ENCODE results near the gene LARGE1.
"Not testable (repeated sequence)": the region's sequence is repeated elsewhere in the genome, so short reads cannot be mapped to it uniquely, and the experiment has no call there.

Gene LARGE1

GRCh38 chr22:33579448-33580093, 340.7 kb downstream of the LARGE1 start:
- peak; percentile 13 for DNase-seq

DNA sequence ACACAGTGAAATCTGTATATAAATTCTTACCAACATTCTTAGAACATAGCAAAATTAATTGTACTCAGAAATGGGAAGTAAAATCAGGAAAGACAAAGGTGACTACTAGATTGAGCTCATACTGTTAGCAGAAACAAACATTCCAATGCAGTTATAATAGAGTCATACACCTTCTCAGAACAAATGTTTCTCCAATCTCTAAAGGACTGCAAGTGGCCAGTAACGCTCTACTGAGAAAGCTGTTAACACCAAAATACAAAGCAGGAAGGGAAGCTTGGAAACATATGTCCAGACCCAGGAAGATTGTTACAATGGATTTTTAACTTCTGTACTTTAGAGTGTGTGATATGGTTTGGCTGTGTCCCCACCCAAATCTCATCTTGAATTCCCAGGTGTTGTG, 341.5 kb downstream of the LARGE1 start:
- DNase-seq = no peak

- DNase-seq = peak; percentile 3
These were observed 342.3 kb downstream of the LARGE1 start for GRCh38 chr22:33577862-33578411.

- DNase-seq = no peak
These were observed 344.1 kb downstream of the LARGE1 start for GRCh38 chr22:33576205-33576604.

DNA sequence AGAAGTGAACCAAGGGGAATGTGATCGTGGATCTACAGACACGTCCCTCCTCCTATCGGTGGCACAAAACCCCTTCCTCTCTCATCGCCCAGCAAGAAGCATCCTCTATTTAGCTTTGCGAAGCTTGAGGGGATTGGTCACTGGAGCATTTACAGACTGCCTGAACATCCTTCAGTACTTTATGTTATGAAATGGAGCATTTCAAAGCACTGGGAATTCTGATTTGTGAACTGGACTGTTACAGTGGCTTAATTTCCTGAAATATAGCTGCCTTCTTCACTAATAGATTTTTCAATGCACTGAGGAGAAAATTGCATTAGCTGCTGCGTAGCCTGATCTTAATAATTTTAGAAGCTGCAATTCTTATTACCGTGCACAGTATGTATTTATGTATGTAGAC, 344.5 kb downstream of the LARGE1 start:
- no peak for DNase-seq

DNA sequence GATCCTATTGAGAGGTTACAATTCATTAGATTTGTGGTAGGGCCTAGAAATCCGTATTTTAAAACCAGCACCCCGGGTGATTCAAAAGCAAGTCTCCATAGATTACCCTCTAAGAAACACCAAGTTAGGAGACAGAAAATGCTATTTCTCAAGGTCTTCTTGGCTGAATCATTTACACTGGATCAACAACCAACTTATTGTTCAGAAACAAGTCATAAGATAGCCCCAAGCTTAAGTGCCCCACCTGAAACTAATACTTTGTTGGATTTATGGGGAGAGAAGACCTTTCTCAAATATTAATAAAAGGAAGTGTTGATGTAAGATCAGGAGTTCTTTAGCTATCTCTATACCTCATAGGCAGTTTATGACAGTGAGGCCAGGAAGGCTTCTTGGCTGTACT, 345.2 kb downstream of the LARGE1 start:
- DNase-seq = no peak

DNA sequence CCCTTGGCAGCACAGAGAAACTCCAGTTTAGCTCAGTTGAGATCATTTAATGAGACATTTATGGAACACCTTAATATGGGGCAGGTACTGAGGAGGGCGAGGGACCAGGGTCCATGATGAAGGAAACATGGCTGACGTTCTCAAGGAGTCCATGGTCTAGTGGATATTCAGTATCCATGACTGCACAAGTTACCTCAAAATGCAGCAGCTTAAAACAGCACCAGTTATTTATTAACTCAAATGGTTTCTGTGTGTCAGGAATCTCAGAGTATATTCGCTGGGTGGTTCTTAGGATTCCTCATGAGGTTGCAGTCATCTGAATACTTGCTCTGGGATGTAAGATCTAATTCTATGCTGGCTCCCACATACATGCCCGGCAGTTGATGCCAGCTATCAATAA, 346.8 kb downstream of the LARGE1 start:
- no peak for DNase-seq

GRCh38 chr22:33572086-33572485, 348.2 kb downstream of the LARGE1 start:
- DNase-seq = no peak

DNA sequence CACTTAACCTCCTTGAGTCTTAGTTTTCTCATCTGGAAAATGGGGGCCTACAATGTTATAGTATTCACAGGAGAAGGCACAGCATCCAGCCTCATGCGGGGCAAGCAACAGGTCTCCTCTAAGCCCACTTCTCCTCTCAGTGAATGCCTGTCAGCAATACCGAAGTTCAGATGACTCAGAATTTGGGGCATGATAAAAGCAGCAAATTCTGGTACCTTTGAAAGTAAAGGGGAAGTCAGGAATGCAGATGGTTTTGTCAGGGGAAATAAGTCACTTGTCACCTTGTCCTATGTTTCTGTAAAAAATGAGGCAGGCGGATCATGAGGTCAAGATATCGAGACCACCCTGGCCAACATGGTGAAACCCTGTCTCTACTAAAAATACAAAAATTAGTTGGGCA, 350.2 kb downstream of the LARGE1 start:
- DNase-seq = no peak

DNA sequence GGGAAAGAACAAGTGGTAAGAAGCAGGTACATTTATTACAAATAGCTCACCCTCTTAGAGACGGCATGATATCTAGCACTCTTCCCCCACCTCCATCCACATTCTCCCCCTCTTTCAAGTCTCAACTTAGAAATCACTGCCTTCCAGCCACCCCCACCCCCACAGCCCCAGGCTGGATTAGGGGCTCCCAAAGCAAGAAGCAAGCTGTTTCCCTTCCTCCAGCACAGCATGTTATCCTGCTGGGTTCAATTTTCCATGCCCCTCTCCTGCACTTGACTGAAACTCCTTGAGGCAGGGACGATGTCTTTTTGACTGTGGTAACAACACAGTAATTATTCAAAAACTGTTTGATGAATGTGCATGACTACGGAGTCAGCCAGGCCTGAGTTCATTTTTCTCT, 350.7 kb downstream of the LARGE1 start:
- no peak for DNase-seq

DNA sequence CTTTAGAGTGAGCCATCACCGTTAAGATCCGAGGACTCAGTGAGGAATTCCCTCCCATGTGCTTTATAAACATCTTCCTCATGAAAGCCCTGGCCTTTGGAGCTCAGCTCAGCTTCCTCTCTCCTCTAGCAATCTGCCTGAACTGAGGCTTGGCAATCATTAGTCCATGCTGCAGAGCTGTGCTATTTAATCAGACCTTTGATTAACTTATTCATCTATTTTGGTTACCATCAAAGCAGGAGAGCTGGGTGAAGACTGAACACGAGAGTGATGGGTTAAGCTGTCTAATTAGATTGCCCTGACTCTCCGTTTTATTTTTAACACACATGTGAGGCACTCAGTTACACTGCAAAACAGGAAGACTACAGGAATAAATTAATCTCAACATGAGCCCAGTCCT, 351.3 kb downstream of the LARGE1 start:
- DNase-seq = no peak

- DNase-seq = not testable (repeated sequence)
These were observed 353.8 kb downstream of the LARGE1 start for GRCh38 chr22:33566495-33566894.

- no peak for DNase-seq
These were observed 354.7 kb downstream of the LARGE1 start for GRCh38 chr22:33565580-33565995.

DNA sequence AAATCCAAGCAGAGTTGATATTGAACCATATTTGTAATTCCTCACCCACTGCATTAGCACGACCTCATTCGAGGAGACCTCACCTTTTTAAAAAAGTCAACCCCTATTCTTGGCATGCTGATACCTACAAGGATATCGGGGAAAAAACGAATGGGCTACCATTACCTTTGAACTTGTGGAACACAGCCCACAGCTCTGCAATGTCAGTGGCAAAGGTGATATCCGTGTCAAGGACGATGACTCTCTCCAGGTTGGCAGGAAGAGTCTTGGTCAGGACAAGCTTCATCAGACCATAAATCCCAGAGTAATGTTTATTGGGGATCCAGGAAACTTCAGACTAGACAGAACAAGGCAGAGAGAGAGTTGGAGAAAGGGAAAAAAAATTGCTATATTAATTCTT, 355.6 kb downstream of the LARGE1 start:
- DNase-seq = no peak

- no peak for DNase-seq
These were observed 356.9 kb downstream of the LARGE1 start for GRCh38 chr22:33563220-33563964.

DNA sequence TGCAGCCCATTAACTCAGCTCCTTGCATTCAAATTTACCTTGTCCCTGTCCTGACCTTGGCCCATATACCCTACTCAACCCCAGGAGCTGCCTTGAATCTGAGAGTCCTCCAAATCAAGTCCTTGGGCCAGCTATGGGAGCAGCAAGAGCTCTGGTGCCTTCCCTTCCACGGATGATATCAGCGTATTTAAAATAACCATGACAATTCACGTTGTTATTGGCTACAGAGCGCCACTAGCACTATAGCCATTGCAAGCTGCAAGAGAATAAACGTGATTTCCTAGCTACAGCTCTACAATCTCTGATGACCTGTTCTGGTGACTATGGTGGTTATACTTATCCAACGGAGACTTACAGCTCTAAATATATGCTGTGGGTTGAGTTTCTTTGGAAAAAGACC, 357.8 kb downstream of the LARGE1 start:
- DNase-seq = no peak

DNA sequence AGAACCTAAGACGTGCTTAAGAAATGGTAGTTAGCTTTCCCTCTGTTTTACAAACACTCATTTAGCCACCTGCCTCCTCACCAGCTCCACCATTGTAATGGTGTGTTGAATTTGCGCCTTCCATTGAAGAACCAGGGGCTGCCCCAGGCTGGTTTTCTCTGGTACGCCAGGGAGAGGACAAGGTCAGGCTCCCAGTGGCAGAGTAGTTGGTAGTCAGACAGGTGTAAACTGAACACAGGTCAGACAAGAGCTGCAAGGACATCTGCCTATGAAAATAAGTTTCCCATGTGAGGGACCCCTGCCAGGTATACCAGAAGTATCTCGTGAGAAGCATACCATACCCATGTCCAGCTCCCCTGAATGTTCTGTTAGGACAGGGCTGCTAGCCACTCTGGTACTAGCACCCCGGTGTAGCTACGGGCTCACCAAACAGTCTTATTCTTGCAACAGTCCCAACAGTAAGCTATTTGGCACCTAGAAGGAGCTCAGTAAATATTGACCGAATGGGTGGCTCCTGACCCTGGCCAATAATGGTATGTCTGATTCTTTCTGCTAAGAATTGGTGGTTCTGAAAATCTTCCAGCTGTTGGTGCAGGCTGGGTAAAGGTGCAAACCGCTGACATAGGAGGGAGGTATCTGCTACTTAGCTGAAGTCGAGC, 359.0 kb downstream of the LARGE1 start:
- DNase-seq = no peak

DNA sequence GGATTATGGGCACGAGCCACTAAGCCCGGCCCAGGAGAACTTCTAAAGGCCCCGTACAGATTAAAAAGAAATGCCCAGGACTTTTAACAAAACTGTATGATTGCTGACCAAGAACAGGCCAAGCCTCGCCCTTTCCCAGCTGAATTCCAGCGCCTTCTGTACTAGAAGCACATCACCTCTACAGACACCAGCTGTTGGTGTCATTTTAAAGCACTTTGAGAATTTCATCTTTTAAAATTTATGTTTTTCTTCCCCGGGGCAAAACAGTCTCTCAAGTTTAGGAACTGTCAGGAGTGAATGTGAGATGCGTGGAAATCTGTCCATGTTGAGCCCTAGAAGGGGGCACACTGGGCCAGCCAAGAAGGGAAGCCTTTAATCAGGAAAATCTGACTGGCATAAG, 362.4 kb downstream of the LARGE1 start:
- no peak for DNase-seq

- no peak for DNase-seq
These were observed 364.3 kb downstream of the LARGE1 start for GRCh38 chr22:33555814-33556522.

DNA sequence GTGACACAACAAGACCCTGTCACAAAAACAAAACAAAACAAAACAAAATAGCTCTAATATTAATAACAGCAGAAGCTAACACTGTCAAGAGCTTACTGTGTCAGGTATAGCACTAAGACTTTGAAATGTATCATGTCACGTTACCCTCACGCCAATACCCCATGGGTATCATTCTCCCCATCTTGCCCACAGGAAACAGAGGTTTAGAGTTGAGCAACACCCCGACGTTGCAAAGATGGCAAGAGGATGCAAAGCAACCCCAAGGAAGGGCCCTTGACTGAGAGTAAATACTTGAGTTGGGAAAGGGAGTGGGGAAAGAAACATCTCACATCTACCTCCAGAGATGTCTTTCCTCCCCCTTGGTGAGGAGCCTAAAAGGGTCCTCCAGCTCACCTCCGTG, 366.8 kb downstream of the LARGE1 start:
- DNase-seq = no peak

DNA sequence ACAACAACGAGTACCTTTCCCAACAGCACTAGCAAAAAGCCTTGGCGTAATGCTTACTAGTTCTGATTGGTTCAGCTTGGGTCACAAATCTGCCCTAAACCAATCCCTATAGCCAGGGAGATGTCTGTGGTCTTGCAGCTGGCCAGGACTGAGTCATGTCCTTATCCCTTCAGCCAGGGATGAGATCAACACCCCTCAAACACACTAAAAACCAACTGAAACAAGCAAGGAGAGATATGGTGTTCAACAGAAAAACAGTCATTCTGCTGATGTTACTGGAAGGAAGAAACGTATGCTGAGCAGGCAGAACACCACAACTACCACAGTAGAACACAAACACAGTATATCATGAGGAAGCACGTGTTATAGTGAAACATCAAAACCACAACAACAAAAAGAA, 375.6 kb downstream of the LARGE1 start:
- no peak for DNase-seq

- DNase-seq = no peak
These were observed 377.6 kb downstream of the LARGE1 start for GRCh38 chr22:33542722-33543121.

- no peak for DNase-seq
These were observed 378.1 kb downstream of the LARGE1 start for GRCh38 chr22:33542153-33542552.

All from NCI-H1105 (cell line).